Measurements from ENCODE around the gene NTSR1. TPM values are rescaled to one million over a fixed set of nuclear protein-coding genes. Genes with fewer than 3 reads are reported as not detected.

Gene NTSR1
- total RNA-seq: 0.43 and 2.5 TPM in 2 replicates

DNA sequence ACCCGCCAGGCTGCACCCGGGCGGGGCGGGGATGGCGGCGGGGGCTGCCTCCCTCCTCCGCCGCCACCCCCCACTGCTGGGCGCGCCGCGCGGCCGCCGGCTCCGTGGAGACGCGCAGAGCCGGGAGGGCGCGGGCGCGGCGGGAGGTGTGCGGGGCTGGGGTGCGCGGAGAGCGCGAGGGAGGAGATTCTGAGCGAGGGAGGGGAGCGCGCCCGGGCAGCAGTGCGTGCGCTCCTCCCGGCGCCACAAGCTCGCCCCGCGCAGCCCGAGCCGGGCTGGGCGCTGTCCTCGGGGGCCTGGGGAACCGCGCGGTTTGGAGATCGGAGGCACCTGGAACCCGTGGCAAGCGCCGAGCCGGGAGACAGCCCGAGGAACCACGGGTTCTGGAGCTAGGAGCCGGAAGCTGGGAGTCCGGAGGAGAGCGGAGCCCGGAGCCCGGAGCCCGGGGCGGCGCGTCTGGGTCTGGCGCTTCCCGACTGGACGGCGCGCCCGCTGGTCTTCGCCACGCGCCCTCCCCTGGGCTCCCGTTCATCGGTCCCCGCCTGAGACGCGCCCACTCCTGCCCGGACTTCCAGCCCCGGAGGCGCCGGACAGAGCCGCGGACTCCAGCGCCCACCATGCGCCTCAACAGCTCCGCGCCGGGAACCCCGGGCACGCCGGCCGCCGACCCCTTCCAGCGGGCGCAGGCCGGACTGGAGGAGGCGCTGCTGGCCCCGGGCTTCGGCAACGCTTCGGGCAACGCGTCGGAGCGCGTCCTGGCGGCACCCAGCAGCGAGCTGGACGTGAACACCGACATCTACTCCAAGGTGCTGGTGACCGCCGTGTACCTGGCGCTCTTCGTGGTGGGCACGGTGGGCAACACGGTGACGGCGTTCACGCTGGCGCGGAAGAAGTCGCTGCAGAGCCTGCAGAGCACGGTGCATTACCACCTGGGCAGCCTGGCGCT lies at the start of gene NTSR1:
TSS of gene NTSR1 (plus strand) at position 246 of the 946 bp plus-strand sequence. CDS start at position 618, 372 bp downstream.

DNA sequence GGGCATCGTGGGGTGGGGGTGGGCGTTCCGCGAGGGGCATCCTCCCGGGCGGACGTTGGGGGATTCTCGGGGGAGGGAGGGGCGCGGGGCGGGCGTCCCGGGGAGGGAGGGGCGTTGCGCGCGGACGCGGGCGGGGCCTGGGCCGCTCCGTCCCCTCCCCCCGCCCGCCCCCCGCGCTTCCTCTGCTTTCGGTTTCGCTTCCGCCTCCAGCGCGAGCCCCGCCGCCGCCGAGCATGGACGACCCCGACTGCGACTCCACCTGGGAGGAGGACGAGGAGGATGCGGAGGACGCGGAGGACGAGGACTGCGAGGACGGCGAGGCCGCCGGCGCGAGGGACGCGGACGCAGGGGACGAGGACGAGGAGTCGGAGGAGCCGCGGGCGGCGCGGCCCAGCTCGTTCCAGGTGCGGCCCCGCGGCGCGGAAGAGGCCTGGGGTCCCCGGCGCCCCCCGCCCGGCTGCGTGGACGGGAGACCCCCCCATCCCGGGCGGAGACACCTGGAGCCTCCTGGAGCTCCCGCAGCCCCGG lies 96.1 kb downstream of the NTSR1 start, which contains the start of gene OGFR:
TSS of gene OGFR (plus strand) at position 209 of the 528 bp plus-strand sequence. CDS start at position 234, 25 bp downstream.

Other genes starting within 250 kb of the NTSR1 start
- gene GATA5, start 232.8 kb upstream of the NTSR1 start, total RNA-seq: 0.07 and 0.40 TPM in 2 replicates
- gene SLCO4A1, start 66.3 kb upstream of the NTSR1 start, total RNA-seq: 5.9 and 12.0 TPM in 2 replicates
- gene MRGBP, start 87.6 kb downstream of the NTSR1 start, total RNA-seq: 20.1 and 21.3 TPM in 2 replicates
- gene OGFR, start 96.0 kb downstream of the NTSR1 start, total RNA-seq: 33.2 and 43.6 TPM in 2 replicates
- gene COL9A3, start 108.2 kb downstream of the NTSR1 start, total RNA-seq: 0.27 and 0.29 TPM in 2 replicates
- 12.3 and 12.6 TPM in 2 replicates for gene TCFL5, start 153.0 kb downstream of the NTSR1 start, total RNA-seq
- gene DIDO1, start 217.7 kb downstream of the NTSR1 start, total RNA-seq: 50.9 and 52.2 TPM in 2 replicates
- gene GID8, start 229.3 kb downstream of the NTSR1 start, total RNA-seq: 34.0 and 37.6 TPM in 2 replicates
- 12.5 and 19.2 TPM in 2 replicates for gene SLC17A9, start 243.9 kb downstream of the NTSR1 start, total RNA-seq

Measured in thoracic aorta endothelial cell (primary cell).